ENCODE measurements around the gene ADCK1.

GRCh38 chr14:77838831-77839511 is 39.1 kb downstream of the ADCK1 start:
- TF ChIP-seq, protein P1, sequence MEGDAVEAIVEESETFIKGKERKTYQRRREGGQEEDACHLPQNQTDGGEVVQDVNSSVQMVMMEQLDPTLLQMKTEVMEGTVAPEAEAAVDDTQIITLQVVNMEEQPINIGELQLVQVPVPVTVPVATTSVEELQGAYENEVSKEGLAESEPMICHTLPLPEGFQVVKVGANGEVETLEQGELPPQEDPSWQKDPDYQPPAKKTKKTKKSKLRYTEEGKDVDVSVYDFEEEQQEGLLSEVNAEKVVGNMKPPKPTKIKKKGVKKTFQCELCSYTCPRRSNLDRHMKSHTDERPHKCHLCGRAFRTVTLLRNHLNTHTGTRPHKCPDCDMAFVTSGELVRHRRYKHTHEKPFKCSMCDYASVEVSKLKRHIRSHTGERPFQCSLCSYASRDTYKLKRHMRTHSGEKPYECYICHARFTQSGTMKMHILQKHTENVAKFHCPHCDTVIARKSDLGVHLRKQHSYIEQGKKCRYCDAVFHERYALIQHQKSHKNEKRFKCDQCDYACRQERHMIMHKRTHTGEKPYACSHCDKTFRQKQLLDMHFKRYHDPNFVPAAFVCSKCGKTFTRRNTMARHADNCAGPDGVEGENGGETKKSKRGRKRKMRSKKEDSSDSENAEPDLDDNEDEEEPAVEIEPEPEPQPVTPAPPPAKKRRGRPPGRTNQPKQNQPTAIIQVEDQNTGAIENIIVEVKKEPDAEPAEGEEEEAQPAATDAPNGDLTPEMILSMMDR (IDR thresholded peaks at IDR 0.05), result no peak
- no peak for TF ChIP-seq POLR2A (IDR thresholded peaks at IDR 0.05)
